ENCODE results near the gene NUDT8.

GRCh38 chr11:67634366-67635230 is 4.9 kb upstream of the NUDT8 start:
- TF ChIP-seq CTCF (IDR thresholded peaks at IDR 0.05), result no peak
- no peak for TF ChIP-seq POLR2A (IDR thresholded peaks at IDR 0.05)
